GM12874 (cell line): ENCODE results near the gene AACS.

Source experiments
- TF ChIP-seq, protein P1 (sequence below): IDR thresholded peaks from 2 replicates; pipeline ENCODE4 v1.5.1; 2011; ENCODE audit warnings: low read depth, mild to moderate bottlenecking, control low read depth, low read length, moderate library complexity; ENCODE audit not compliant: insufficient read depth

The AACS gene

DNA sequence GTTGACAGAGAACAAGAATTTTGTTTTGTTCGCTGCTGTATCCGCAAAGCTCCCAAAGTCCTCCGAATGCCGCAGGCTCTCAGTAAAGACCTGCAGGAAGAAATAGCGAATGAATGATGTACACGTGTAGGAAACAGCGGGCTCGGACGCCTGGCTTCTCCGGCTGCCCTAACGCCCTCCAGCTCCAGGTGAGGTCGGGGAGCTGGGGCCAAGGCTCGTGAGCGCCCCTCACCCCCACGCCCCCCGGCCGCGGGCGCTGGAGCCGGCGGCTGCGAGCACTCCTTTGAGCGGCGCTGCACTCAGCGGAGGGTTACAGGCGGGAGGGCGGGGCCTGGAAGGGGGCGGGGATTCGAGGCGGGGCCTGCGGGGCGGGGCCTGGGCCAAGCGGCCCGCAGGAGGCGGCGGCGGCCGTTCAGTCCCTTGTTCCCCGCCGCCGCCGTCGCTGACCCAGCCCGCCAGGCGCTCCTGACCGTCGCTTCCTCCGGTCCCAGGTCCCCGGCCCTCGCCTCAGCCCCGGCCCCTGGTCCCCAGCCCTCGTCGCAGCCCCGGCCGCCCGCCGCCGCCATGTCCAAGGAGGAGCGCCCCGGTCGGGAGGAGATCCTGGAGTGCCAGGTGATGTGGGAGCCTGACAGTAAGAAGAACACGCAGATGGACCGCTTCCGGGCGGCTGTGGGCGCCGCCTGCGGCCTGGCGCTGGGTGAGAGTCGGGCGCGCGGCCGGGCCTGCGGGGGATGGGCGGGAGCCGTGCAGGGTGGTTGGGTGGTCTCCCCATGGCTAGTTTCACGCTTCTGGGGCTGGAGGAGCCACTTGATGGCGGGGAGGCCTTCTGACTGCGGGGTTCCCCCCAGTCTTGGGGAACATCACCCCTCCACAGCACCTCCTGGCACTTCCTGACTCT is at the start of gene AACS:
AACS (plus strand) TSS at position 415 of the 898 bp plus-strand sequence; CDS start at position 565, 150 bp downstream.
- TF ChIP-seq, protein P1, sequence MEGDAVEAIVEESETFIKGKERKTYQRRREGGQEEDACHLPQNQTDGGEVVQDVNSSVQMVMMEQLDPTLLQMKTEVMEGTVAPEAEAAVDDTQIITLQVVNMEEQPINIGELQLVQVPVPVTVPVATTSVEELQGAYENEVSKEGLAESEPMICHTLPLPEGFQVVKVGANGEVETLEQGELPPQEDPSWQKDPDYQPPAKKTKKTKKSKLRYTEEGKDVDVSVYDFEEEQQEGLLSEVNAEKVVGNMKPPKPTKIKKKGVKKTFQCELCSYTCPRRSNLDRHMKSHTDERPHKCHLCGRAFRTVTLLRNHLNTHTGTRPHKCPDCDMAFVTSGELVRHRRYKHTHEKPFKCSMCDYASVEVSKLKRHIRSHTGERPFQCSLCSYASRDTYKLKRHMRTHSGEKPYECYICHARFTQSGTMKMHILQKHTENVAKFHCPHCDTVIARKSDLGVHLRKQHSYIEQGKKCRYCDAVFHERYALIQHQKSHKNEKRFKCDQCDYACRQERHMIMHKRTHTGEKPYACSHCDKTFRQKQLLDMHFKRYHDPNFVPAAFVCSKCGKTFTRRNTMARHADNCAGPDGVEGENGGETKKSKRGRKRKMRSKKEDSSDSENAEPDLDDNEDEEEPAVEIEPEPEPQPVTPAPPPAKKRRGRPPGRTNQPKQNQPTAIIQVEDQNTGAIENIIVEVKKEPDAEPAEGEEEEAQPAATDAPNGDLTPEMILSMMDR = no peak

DNA sequence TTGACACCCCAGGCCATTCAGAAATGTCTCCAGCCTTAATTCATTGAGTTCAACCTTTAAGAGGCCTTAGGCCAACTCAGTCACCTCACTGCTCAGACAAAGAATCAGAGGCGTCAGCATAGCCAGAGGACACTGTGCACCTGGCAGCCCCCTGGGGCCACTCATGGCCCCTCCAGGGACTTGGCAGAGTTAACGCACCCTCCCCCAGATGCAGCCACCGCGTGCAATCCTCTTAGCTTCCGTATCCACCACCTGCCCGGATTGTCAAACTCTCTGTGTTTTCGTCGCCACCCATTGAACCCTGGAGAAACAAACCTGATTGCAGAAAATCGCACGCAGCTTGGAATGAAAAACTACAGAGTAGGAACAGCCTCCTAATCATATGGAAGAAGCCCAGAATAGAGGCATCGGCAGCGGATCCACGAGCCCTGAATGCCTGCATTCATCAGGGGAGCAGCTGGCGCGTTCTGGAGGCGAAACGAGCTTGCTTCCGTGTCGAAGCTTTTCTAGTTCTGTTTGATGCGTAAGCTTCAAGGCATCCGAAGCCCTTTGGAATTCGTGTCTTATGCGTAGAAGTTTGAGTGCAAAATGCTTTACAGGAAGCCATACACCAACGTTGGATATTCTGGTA is 49.4 kb upstream of the AACS start:
- TF ChIP-seq, protein P1 = no peak

DNA sequence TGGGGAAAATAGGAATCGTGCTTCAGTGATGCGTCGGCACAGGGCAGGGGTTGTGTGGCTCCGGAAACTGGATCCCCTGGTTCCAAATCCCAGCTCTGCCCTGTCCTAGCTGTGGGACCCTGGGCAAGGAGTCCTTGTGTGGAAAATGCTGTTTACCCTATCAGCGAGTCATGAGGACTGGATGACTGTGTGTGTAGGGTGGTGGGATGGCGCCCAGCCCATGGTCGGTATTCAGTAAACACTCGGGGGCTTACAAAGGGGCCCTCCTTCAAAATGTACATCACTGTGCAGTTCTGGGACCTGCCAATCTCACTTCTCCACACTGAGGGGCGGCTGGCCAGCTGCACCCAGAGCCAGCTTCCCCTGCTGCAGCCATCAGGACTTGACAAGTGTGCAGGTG is 47.4 kb upstream of the AACS start:
- TF ChIP-seq, protein P1 = no peak

DNA sequence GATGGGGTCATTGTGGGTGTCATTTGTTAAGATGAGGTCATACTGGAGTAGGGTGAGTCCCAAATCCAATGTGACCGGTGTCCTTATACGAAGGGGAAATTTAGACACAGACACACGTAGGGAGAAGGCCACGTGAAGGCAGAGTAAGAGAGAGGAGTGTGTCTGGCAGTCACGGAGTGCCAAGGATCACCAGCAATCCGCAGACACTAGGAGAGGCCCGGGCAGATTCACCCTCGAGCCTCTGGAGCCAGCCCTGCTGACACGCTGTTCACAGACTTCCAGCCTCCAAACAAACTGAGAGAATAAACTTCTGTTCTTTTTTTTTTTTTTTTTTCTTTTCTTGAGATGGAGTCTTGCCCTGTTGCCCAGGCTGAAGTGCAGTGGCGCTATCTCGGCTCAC is 46.9 kb upstream of the AACS start:
- TF ChIP-seq, protein P1 = no peak

DNA sequence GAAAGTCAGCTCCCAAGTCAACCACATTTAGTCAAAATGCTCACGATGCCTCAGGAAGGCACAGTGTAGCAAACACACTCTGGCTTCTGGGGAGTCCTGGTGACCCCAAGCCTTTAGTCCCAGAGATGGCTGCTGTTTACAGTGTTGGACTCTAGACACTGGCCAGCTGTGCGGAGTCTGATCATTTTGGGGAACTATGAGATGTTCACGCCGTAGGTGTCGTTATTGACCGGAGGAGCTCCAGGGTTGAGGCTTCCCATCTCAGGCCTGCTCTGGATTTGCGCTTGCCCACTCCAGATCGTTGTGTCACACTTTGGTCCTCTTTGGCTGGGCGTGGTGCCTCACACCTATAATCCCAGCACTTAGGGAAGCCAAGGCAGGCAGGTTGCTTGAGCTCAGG is 44.1 kb upstream of the AACS start:
- TF ChIP-seq, protein P1 = no peak

GRCh38 chr12:125021771-125022170 is 43.5 kb upstream of the AACS start:
- TF ChIP-seq, protein P1 = no peak

GRCh38 chr12:125023065-125023464 is 42.2 kb upstream of the AACS start:
- TF ChIP-seq, protein P1 = no peak
